Effector CD4-positive, alpha-beta T cell (primary cell): ENCODE measurements around the gene PACS2.

Experiments
- DNase-seq: peaks from one replicate; pipeline ENCODE4 v3.0.0-alpha.2; 2020

Gene PACS2

DNA sequence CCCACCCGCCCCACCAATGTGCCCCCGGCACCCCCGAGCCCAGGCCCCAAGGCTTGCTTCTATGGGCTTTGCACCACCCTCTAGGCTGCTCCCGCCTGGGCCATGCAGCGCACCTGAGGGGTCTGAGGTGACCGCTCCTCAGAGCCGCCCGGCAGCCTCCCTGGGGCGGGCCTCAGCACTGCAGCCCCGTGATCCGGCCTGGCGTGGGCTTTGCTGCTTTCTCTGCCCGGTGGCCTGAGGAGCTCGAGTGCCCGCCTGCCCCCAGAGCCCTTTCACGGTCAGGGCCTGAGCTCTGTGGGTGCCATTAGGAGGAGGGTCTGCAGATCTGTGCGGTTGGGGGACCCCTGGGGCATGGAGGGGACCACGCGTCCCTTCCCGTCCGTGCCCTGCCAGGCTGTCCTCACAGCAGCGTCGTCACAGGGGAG lies 111.3 kb downstream of the PACS2 start:
- no peak for DNase-seq

GRCh38 chr14:105426416-105427130 lies 112.0 kb downstream of the PACS2 start:
- DNase-seq = no peak

GRCh38 chr14:105427412-105427811 lies 112.9 kb downstream of the PACS2 start:
- no peak for DNase-seq

GRCh38 chr14:105427936-105428485 lies 113.5 kb downstream of the PACS2 start:
- no peak for DNase-seq

DNA sequence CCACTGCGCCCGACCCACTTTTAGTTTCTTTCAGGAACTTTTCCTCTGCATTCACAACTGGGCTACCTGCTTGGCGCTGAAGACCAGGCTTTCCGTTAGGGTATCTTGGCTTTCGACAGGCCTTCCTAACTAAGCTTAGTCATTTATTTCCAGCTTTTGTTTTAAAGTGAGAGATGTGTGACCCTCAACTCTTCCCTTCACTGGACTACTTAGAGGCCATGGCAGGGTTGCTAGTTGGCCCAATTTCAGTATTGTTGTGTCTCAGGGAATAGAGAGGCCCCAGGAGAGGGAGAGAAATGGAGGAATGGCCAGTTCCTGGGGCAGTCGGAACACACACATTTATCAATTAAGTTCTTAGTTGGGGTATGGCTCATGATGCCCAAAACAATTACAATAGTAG lies 115.5 kb downstream of the PACS2 start:
- DNase-seq = no peak

DNA sequence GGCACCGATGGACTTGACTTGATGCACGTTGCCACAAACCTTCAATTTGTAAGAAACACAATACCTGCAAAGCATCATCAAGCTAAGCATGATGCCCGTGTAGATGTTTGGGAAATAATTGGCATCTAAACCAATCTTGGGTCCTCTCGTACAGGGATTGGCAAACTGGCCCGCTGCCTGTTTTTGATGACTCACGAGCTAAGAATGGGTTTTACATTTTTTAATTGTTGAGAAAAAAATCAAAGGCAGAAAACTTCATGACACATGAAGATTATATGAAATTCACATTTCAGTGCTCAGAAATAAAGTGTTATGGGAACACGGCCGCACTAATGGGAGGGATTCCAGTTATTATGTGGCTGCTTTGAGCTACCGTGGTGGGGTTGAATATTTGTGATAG lies 116.0 kb downstream of the PACS2 start:
- DNase-seq = no peak

DNA sequence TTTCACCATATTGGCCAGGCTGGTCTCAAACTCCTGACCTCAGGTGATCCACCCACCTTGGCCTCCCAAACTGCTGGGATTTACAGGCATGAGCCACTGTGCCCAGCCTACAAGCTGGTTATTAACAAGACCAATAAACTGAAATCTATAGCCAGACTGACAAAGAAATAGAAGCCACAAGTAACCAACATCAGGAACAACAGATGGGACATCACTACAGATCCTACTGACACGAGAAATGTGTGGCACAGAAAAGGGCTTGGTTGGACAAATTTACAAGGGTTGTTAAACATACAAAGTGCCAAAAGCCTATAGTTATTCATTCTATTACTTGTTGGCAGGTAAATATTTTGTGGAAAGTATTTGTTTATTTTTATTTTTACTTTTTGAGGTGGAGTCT lies 116.7 kb downstream of the PACS2 start:
- DNase-seq = no peak

- no peak for DNase-seq
Measured at GRCh38 chr14:105432657-105433056, 118.1 kb downstream of the PACS2 start.

- DNase-seq = no peak
Measured at GRCh38 chr14:105433161-105433605, 118.6 kb downstream of the PACS2 start.

GRCh38 chr14:105436402-105436801 lies 121.9 kb downstream of the PACS2 start:
- no peak for DNase-seq

DNA sequence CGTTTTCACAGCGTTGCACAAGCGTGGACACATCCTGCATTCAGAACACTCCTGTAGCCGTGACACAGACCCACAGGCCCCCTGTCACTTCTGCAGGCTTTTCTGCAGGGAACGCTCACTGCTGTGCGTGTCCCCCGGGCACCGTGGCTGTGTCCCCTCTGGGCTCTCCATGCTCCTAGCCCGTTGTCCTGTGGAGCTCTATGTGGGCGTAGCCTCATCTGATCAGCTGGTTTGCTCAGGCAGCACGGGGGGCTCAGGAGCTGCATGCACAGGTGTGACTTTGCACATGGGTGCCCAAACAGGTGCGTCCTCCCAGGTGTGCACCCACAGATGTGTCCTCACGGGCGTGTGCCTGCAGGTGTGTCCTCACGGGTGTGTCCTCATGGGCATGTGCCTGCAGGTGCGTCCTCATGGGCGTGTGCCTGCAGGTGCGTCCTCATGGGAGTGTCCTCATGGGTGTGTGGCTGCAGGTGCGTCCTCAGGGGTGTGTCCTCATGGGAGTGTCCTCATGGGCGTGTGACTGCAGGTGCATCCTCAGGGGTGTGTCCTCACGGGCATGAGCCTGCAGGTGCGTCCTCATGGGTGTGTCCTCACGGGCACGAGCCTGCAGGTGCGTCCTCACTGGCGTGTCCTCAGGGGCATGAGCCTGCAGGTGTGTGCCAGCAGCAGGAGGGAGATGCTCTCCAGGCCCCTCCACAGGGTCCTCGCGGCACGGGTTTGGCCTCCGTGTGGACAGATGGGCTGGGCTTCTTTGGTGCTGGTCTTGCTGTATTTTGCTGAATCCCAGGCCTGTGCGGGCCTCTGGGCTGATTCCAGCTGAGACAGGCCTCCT lies 122.6 kb downstream of the PACS2 start:
- DNase-seq = no peak

DNA sequence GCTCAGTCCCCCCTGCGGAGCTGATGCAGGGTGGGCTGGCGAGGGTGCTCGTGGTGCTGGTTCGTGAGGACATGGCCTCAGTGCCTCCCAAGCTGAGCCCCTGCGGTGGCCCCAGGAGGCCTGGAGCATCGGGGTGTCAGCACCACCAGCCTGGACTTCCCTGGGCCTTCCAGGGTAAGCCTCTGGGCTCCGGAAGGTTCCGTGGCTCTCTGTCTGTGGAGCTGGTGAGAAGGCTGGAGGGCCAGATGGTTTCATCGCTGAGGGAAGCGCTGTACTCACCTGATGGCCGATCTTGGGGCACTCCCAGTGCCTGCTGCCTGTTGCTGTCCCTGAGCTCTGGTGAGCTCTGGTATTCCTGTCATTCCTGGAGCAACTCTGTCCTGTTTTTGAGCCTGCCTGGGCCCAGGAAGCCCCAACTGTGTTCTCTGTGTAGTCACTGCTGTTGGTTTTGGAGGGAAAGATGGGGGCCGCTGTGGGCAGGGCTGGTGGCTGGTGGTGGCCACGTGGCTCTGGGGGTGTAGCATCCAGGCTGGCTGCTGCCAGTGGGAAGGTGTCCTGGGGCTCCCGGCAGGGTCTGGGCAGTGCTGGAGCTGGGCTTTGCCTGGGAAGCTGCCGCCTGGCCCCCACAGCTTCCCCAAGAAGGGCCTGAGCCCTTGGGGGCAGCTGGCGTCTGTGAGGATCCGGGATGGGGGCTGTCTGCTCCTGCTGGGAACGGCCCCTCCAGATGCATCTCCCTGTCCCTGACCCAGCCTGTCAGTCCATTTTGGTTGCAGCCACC lies 123.4 kb downstream of the PACS2 start:
- DNase-seq = no peak

DNA sequence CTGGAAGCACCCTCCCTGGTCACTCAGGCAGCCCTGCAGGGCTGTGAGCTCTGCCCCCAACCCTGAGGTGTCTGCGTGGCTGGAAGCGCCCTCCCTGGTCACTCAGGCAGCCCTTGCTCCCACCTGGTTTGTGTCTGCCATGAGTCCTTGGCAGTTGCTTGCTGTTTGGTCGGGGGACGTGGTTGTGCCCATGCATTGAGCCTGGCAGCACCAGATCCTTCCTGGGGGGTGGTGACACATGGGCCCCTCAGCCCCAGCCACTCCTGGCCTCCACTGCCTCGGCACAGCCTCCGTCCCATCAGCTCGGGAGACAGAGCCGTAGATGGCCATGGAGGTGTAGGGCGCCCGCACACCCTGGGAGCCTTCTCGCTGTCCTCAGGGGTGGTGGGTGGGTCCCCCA lies 124.6 kb downstream of the PACS2 start:
- no peak for DNase-seq

GRCh38 chr14:105439710-105440553 lies 125.4 kb downstream of the PACS2 start:
- no peak for DNase-seq

GRCh38 chr14:105440554-105440900 lies 126.0 kb downstream of the PACS2 start:
- no peak for DNase-seq

GRCh38 chr14:105440992-105441391 lies 126.4 kb downstream of the PACS2 start:
- no peak for DNase-seq

DNA sequence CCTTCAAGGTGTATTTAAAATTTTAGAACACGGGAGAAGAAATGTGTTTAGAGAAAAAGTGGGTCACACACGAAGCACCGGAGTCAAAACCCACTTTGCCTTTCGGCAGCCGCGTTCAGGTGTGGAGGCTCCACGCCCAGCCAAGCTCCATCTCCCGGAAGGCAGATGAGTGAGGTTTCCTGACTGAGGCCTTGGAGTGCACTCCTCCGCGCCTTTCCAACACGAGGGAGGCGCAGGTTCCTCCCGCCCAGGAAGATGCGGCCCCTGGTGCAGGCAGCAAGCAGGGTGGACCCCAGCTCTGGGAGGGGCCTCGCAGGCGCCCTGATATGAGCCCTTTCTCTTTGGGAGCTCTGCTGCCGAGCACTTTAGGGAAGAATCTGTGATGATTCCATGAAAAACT lies 127.6 kb downstream of the PACS2 start:
- no peak for DNase-seq

GRCh38 chr14:105442834-105443233 lies 128.3 kb downstream of the PACS2 start:
- DNase-seq = no peak

DNA sequence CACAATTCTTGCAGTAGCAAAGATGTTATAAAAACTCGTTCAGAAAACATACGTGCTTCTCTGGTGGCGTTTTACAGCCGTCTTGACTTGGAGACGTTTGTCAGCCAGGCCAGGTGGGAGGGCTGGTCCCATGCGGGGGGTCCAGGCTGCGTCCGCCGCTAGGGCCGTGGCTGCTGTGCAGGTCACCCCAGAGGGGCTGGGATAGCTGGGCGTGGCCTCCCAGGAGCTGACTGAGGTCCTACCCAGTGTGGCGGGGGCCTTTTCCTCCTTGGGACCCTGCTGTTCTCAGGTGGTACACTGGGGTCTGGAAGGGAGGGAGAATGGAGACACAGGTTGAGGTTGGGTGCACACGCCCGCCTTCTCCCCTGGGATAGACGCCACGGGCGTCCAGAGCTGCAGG lies 130.3 kb downstream of the PACS2 start:
- no peak for DNase-seq

GRCh38 chr14:105445290-105445689 lies 130.7 kb downstream of the PACS2 start:
- DNase-seq = no peak

- no peak for DNase-seq
Measured at GRCh38 chr14:105445901-105446845, 131.6 kb downstream of the PACS2 start.
